GM20000 (cell line): Measurements from ENCODE around the gene ALG9.

ENCODE experiments used
- DNase-seq: peaks from one replicate; pipeline ENCODE4 v3.0.0; 2012; ENCODE audit warnings: low spot score
- TF ChIP-seq, protein P1 (sequence below): IDR thresholded peaks from 2 replicates; pipeline ENCODE4 v1.5.1; 2012; ENCODE audit warnings: mild to moderate bottlenecking, control low read depth; ENCODE audit errors: extremely low read depth, missing control alignments

Gene ALG9

GRCh38 chr11:111808063-111808588 lies 63.3 kb downstream of the ALG9 start:
- no peak for DNase-seq
- TF ChIP-seq, protein P1, sequence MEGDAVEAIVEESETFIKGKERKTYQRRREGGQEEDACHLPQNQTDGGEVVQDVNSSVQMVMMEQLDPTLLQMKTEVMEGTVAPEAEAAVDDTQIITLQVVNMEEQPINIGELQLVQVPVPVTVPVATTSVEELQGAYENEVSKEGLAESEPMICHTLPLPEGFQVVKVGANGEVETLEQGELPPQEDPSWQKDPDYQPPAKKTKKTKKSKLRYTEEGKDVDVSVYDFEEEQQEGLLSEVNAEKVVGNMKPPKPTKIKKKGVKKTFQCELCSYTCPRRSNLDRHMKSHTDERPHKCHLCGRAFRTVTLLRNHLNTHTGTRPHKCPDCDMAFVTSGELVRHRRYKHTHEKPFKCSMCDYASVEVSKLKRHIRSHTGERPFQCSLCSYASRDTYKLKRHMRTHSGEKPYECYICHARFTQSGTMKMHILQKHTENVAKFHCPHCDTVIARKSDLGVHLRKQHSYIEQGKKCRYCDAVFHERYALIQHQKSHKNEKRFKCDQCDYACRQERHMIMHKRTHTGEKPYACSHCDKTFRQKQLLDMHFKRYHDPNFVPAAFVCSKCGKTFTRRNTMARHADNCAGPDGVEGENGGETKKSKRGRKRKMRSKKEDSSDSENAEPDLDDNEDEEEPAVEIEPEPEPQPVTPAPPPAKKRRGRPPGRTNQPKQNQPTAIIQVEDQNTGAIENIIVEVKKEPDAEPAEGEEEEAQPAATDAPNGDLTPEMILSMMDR = no peak

DNA sequence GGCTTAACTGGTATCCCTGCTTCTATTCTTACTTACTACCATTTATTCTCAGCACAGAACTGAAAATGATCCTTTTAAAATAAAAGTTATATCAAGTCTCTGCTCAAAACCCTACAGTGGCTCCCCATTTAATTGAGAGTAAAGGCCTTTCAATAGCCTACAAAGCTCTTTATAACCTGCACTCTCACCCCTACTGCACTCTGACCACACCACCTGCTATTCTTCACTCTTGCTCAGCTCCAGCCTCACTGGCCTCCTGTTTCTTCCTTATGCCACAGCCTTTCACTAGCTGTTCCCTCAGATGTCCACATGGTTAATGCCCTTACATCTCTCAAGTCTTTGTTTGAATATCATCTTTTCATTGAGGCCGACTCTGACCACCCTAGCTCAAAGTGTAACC lies 64.3 kb downstream of the ALG9 start:
- TF ChIP-seq, protein P1 = no peak
- no peak for DNase-seq

GRCh38 chr11:111801135-111801534 lies 70.2 kb downstream of the ALG9 start:
- TF ChIP-seq, protein P1 = no peak

DNA sequence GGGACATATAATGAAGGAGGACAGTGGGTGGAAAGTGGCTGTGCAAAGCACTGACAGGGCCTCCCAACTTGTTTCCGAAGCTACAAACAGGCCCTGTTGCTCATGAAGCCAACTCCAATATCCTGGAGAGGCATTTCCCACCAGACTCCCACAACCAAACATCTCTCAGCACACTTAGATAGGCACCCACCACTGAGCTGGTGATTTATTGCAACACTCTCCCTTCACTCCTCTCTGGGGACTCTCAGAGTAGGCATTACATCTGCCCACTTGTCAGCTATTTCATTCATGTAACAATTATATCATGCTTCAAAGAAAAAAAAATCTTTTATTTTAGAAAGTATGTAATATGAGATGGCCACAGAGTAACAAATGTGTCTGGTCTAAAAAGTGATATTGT lies 73.1 kb downstream of the ALG9 start:
- TF ChIP-seq, protein P1 = no peak
- DNase-seq = no peak

More at GRCh38 chr11:111801135-111801534, 70.2 kb downstream of the ALG9 start:
- DNase-seq = no peak

DNA sequence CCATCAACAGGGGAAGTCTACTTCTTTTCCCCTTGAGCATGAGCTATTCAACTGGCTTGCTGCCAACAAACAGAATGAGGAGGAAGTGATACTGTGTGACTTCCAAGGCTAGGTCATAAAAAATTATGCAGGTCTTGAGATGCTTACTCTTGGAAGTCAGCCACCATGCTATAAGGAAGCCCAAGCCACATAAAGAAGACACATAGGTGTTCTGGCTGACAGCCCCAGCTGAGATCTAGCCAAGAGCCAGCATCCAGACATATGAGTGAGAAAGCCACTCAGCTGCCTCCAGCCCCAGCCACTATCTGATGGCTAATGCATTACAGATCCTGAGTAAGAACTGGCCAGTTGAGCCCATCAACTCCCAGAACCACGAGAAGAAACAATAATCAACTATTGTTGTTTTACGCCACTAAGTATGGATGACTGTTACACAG lies 74.2 kb downstream of the ALG9 start:
- DNase-seq = peak; percentile 14
- TF ChIP-seq, protein P1 = no peak

GRCh38 chr11:111796696-111797095 lies 74.7 kb downstream of the ALG9 start:
- no peak for DNase-seq
- TF ChIP-seq, protein P1 = no peak

GRCh38 chr11:111795334-111795985 lies 75.9 kb downstream of the ALG9 start:
- TF ChIP-seq, protein P1 = no peak
- no peak for DNase-seq
